HG03045 (cell line): ENCODE results near the gene POLK.

Experiments
- ATAC-seq: cut with Tn5 transposase; IDR thresholded peaks from one replicate; pipeline ENCODE4 v1.9.1; 2021; ENCODE audit warnings: mild to moderate bottlenecking, moderate library complexity; ENCODE audit not compliant: unreplicated experiment

Gene POLK

GRCh38 chr5:75640395-75640794 is 128.7 kb downstream of the POLK start:
- ATAC-seq, result no peak

- no peak for ATAC-seq
Observed at GRCh38 chr5:75640826-75641225, 129.1 kb downstream of the POLK start.

GRCh38 chr5:75648712-75649111 is 137.0 kb downstream of the POLK start:
- ATAC-seq, result no peak
